Measurements from ENCODE around the gene PBRM1. TPM values are rescaled to one million over a fixed set of nuclear protein-coding genes. Genes with fewer than 3 reads are reported as not detected.

PBRM1 gene
- total RNA-seq, 4 donors from 2014 or later, result 89.4 to 118 (median 114) TPM

DNA sequence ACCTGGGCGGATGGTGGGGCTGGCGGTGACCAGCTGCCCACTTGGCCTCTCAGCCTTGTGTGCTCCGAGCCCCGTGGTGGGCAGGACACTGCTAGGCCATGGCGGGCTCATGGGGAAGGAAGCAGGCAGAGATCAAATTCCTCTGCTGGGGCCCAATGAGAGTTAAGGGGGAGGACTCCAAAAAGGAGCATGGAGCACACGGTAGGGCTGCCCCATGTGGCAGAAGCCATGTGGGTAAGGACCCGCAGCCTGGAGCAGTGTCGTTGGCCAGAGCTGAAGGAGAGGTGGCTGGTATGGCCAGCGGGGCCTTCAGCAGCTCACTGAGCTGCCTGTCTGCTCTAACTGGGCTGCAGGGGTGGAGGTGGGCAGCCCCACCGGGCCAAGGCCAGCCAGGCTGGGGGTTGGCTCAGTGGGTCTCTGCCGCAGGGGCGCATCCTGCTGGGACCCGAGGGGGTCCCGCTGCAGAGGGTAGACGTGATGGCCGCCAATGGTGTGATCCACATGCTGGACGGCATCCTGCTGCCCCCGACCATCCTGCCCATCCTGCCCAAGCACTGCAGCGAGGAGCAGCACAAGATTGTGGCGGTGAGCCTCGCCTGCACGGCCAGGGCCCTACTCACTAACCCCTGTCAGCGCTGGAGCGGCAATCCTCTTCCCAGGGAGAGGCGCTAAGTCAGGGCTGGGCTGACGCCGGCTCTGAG lies 179.3 kb downstream of the PBRM1 start:
- TF ChIP-seq, protein P1, sequence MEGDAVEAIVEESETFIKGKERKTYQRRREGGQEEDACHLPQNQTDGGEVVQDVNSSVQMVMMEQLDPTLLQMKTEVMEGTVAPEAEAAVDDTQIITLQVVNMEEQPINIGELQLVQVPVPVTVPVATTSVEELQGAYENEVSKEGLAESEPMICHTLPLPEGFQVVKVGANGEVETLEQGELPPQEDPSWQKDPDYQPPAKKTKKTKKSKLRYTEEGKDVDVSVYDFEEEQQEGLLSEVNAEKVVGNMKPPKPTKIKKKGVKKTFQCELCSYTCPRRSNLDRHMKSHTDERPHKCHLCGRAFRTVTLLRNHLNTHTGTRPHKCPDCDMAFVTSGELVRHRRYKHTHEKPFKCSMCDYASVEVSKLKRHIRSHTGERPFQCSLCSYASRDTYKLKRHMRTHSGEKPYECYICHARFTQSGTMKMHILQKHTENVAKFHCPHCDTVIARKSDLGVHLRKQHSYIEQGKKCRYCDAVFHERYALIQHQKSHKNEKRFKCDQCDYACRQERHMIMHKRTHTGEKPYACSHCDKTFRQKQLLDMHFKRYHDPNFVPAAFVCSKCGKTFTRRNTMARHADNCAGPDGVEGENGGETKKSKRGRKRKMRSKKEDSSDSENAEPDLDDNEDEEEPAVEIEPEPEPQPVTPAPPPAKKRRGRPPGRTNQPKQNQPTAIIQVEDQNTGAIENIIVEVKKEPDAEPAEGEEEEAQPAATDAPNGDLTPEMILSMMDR (IDR thresholded peaks at IDR 0.05), result no peak
- DNase-seq (ENCODE audit: low spot score) (no peak), ATAC-seq (ENCODE audit: low FRiP score) (no peak)

DNA sequence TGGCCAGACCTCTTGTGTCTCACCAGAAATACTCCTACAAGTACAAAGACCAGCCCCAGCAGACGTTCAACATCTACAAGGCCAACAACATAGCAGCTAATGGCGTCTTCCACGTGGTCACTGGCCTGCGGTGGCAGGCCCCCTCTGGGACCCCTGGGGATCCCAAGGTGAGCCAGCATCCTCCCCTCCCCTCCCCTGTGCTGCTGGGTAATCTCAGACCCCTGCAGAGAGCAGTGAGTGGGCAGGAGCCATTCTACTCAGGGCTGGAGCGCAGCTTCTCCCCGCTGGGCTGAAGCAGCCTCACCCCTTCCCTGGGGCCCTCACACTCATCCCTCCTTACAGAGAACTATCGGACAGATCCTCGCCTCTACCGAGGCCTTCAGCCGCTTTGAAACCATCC lies 180.7 kb downstream of the PBRM1 start:
- DNase-seq (ENCODE audit: low spot score), result no peak
- no peak for ATAC-seq (ENCODE audit: low FRiP score)
- TF ChIP-seq, protein P1 (IDR thresholded peaks at IDR 0.05), result no peak

DNA sequence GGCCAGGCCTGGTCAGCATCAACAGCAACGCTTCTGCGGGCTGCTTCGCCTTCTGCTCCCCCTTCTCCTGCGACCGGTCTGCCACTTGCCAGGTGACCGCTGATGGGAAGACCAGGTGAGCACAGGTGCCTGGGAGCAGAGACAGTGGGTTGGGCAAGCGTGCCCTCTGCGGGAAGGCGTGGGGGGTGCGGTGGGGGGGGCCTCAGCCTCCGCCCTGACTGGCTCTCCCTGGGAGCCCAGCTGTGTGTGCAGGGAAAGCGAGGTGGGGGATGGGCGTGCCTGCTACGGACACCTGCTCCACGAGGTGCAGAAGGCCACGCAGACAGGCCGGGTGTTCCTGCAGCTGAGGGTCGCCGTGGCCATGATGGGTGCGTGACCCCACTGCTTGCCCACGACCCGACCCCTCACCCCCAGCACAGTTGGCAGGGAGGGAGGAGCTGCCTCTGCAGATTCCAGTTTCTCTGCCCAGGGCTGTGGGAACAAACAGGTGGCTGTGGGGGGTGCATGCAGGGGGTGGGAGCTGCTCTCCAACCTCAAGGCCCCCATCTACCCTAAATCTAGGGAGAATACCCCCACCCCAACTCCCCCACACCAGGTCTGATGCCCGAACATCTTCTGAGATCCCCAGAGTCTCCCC lies 181.8 kb downstream of the PBRM1 start:
- ATAC-seq (ENCODE audit: low FRiP score) (no peak), DNase-seq (ENCODE audit: low spot score) (no peak)
- TF ChIP-seq, protein P1 (IDR thresholded peaks at IDR 0.05), result no peak

DNA sequence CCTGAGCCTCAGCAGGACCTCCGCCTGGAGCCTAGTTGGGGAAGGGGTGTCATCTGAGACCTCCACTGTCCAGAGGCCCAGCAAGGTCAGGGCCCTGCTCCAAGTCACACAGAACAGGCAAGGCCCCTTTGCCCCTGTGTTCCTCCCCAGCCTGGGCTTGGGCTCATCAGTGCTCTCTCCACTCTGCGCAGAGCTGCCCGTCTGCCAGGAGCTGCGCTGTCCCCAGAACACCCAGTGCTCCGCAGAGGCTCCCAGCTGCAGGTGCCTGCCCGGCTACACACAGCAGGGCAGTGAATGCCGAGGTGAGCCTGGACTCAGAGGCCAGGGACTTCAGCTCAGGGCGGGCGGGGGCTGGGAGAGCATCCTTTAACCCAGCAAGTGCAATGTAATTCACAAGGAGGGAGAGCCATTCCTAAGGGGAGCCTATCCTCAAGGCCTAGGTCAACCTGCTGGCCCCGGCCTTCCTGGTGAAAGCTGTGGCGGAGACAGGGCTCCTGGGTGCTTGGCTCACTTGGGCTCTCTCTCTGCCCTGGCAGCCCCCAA lies 182.8 kb downstream of the PBRM1 start:
- DNase-seq (ENCODE audit: low spot score), result no peak
- TF ChIP-seq, protein P1 (IDR thresholded peaks at IDR 0.05), result no peak
- ATAC-seq (ENCODE audit: low FRiP score), result no peak

DNA sequence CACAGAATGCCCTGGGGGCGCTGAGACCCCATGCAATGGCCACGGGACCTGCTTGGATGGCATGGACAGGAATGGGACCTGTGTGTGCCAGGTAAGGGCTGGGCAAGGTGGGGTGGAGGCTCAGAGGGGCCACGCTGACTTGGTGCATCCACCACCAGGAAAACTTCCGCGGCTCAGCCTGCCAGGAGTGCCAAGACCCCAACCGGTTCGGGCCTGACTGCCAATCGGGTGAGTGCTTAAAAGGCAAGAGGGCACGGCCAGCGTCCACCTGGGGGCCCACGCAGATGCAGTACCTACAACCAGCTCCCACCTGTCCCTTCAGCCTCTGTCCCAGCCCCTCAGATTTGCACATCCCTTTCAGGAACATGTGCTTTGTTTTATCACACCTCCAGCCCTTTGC lies 183.7 kb downstream of the PBRM1 start:
- ATAC-seq (ENCODE audit: low FRiP score), result no peak
- DNase-seq (ENCODE audit: low spot score), result no peak
- TF ChIP-seq, protein P1 (IDR thresholded peaks at IDR 0.05), result no peak

DNA sequence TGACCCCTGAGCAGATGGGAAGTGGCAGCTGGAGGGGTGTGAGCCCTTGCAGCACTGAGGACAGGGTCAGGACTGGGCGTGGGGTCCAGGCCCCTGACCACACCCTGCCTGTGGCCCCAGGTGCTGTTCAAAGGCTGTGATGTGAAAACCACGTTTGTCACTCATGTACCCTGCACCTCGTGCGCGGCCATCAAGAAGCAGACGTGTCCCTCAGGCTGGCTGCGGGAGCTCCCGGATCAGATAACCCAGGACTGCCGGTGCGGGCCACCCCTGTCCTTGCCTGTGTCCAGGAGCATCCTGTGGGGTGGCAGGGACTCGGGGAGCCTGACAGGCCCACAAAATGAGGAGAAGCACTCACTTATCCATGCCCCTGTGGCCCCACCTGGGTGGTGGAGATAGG lies 184.7 kb downstream of the PBRM1 start:
- TF ChIP-seq, protein P1 (IDR thresholded peaks at IDR 0.05), result no peak
- ATAC-seq (ENCODE audit: low FRiP score) (no peak), DNase-seq (ENCODE audit: low spot score) (no peak)

Data from omental fat pad (tissue), 4 donors.